ENCODE results near the gene PRKAG2.

GRCh38 chr7:151803841-151804240 lies 73.1 kb downstream of the PRKAG2 start:
- no peak for TF ChIP-seq CTCF (IDR thresholded peaks at IDR 0.05)
- TF ChIP-seq POLR2A (IDR thresholded peaks at IDR 0.05) = no peak

All from Peyer's patch (tissue), 4 donors.